Esophagus muscularis mucosa (tissue), 4 donors: ENCODE measurements around the gene CNGA4. TPM values are rescaled to one million over a fixed set of nuclear protein-coding genes. Genes with fewer than 3 reads are reported as not detected.

ENCODE experiments used
- DNase-seq: peaks from one replicate; pipeline ENCODE4 v3.0.0-alpha.2; 2017; ENCODE audit errors: extremely low spot score
- H3K27ac ChIP-seq, 4 donors: fragments of 200-600 bp; sonication (generic); replicated peaks in 1 of 4; 1 replicate in 3 of 4; 2 replicates in 1 of 4; pipeline ENCODE4 v1.5.1; 2016 to 2019; ENCODE audit warnings: mild to moderate bottlenecking in 1 of 4
- H3K27me3 ChIP-seq, 4 donors: fragments of 200-600 bp; sonication (generic); one replicate each; pipeline versions ENCODE4 v1.5.1 to v1.6.0; 2016 to 2019
- H3K36me3 ChIP-seq, 4 donors: fragments of 200-600 bp; sonication (generic); one replicate each; pipeline ENCODE4 v1.5.1; 2016 to 2019
- H3K4me1 ChIP-seq, 4 donors: fragments of 200-600 bp; sonication (generic); one replicate each; pipeline ENCODE4 v1.5.1; 2016 to 2019
- H3K4me3 ChIP-seq, 4 donors: fragments of 200-600 bp; sonication (generic); 1 replicate in 2 of 4; 2 replicates in 2 of 4; pipeline ENCODE4 v1.5.1; 2016 to 2019; ENCODE audit warnings: mild to moderate bottlenecking in 4 of 4, moderate library complexity in 1 of 4
- H3K9me3 ChIP-seq, 4 donors: fragments of 200-600 bp; sonication (generic); 1 replicate in 3 of 4; 2 replicates in 1 of 4; pipeline ENCODE4 v1.5.1; 2016 to 2019
- CTCF ChIP-seq, 3 experiments: fragments of 200-600 bp in 2 of 3; fragments of 450-650 bp in 1 of 3; sonication (generic) in 2 of 3; IDR thresholded peaks; one replicate each; pipeline ENCODE4 v1.5.1; 2017 to 2019; ENCODE audit warnings: antibody characterized with exemption in 3 of 3, mild to moderate bottlenecking in 2 of 3, moderate library complexity in 1 of 3
- EP300 ChIP-seq: sonication (generic); formaldehyde crosslinking; IDR thresholded peaks from one replicate; pipeline ENCODE4 v1.6.1; 2017; ENCODE audit warnings: antibody characterized with exemption
- POLR2A ChIP-seq: fragments of 450-650 bp; IDR thresholded peaks from one replicate; pipeline ENCODE4 v1.6.1; 2017; ENCODE audit warnings: antibody characterized with exemption, moderate library complexity, mild to moderate bottlenecking, low read depth
- POLR2AphosphoS5 ChIP-seq, 2 donors: sonication (generic); formaldehyde crosslinking; IDR thresholded peaks; one replicate each; pipeline ENCODE4 v1.6.1; 2017; ENCODE audit warnings: antibody characterized with exemption in 2 of 2
- WGBS: methylation state at CpG from one replicate; pipeline ENCODE4 v1.1.5; 2018; 5-methylcytosine and 5-hydroxymethylcytosine counted together
- intact Hi-C: fragments of 100-400 bp; cut with DNase I; formaldehyde crosslinking; loops from one replicate; pipeline ENCODE4 v1.15.1; 2023
- total RNA-seq, 4 donors: library from RNA; depleted of rRNA; stranded (reverse); fragments of >200 nt; gene quantifications; one replicate each; pipeline versions ENCODE4 v1.1.0 to v1.2.1, GENCODE V29; 2016

The CNGA4 gene
- not detected for total RNA-seq

- H3K9me3 ChIP-seq, result no peaks in the 10 kb centered on the region
- peaks cover 0 to 18% (median 0%) of the 10 kb centered on the region in 4 donors for H3K27me3 ChIP-seq
- DNase-seq, result no peak
- H3K27ac ChIP-seq, result no peak within 1 kb of the TSS
- no peak for TF ChIP-seq EP300
- H3K4me1 ChIP-seq, result peaks cover under 1 to 11% (median 9%) of the 10 kb centered on the region in 4 donors
- no peak within 1 kb of the TSS for H3K4me3 ChIP-seq
- no peaks in the 10 kb centered on the region for H3K36me3 ChIP-seq
- intact Hi-C loops, result no loop called here
- 78% methylated on average over 1 of the region's 1 CpG for WGBS
Observed at GRCh38 chr11:6238902-6239301, at the start of gene CNGA4. Gene CNGA4 (plus strand): TSS chr11:6239089. CDS start chr11:6239207, 118 bp downstream.

- Histone ChIP-seq H3K9me3 (no peaks in the 10 kb centered on the region), H3K27ac (no peak overlapping the region), H3K36me3 (no peaks in the 10 kb centered on the region), H3K27me3 (no peaks in the 10 kb centered on the region), H3K4me3 (no peak overlapping the region), H3K4me1 (no peaks in the 10 kb centered on the region)
- intact Hi-C loops, result no loop called here
- TF ChIP-seq POLR2A (no peak), POLR2AphosphoS5 (IDR thresholded peaks at IDR 0.05) (no peak)
- peak; percentile 31 for DNase-seq
Observed at GRCh38 chr11:6191742-6192141, 47.1 kb upstream of the CNGA4 start.

GRCh38 chr11:6194065-6194581 is 44.8 kb upstream of the CNGA4 start:
- no peaks in the 10 kb centered on the region for H3K4me1 ChIP-seq
- H3K36me3 ChIP-seq, result no peaks in the 10 kb centered on the region
- no peaks in the 10 kb centered on the region for H3K27me3 ChIP-seq
- H3K27ac ChIP-seq, result no peak overlapping the region
- intact Hi-C loops, result no loop called here
- TF ChIP-seq EP300 (no peak), POLR2A (no peak), POLR2AphosphoS5 (IDR thresholded peaks at IDR 0.05) (no peak), CTCF (IDR thresholded peaks at IDR 0.05) (no peak)
- H3K9me3 ChIP-seq, result no peaks in the 10 kb centered on the region
- DNase-seq, result peak; percentile 70
- H3K4me3 ChIP-seq, result no peak overlapping the region
- WGBS, result 62% methylated on average over 1 of the region's 1 CpG

- WGBS, result 51% methylated on average over 4 of the region's 4 CpGs
- Histone ChIP-seq H3K27ac (no peak overlapping the region), H3K4me1 (no peaks in the 10 kb centered on the region), H3K9me3 (no peaks in the 10 kb centered on the region), H3K36me3 (no peaks in the 10 kb centered on the region), H3K27me3 (no peaks in the 10 kb centered on the region), H3K4me3 (no peak overlapping the region)
- no peak for TF ChIP-seq EP300
- no peak for TF ChIP-seq CTCF (IDR thresholded peaks at IDR 0.05)
- no peak for TF ChIP-seq POLR2A
- TF ChIP-seq POLR2AphosphoS5 (IDR thresholded peaks at IDR 0.05), result no peak
- DNase-seq, result no peak
- intact Hi-C loops, result no loop called here
Observed at GRCh38 chr11:6196396-6196795, 42.5 kb upstream of the CNGA4 start.

GRCh38 chr11:6197466-6198200 is 41.3 kb upstream of the CNGA4 start:
- no peaks in the 10 kb centered on the region for H3K36me3 ChIP-seq
- no peaks in the 10 kb centered on the region for H3K4me1 ChIP-seq
- DNase-seq, result peak; percentile 53
- intact Hi-C loops, result no loop called here
- no peaks in the 10 kb centered on the region for H3K9me3 ChIP-seq
- 70% methylated on average over 4 of the region's 4 CpGs for WGBS
- H3K27ac ChIP-seq, result no peak overlapping the region
- H3K27me3 ChIP-seq, result no peaks in the 10 kb centered on the region
- TF ChIP-seq EP300 (no peak), CTCF (IDR thresholded peaks at IDR 0.05) (no peak), POLR2A (no peak), POLR2AphosphoS5 (IDR thresholded peaks at IDR 0.05) (no peak)
- no peak overlapping the region for H3K4me3 ChIP-seq
